AG10803 (cell line): Measurements from ENCODE around the gene KLRC2.
"Not testable (repeated sequence)": the region's sequence is repeated elsewhere in the genome, so short reads cannot be mapped to it uniquely, and the experiment has no call there.

Source experiments
- DNase-seq: peaks from one replicate; pipeline ENCODE4 v3.0.0; 2010; ENCODE audit warnings: low read depth
- H3K4me3 ChIP-seq: 2 replicates; pipeline ENCODE4 v1.5.1; 2011; ENCODE audit warnings: mild to moderate bottlenecking, low read length, control low read depth
- TF ChIP-seq, protein P1 (sequence below): conservative IDR thresholded peaks from 2 replicates; pipeline ENCODE4 v1.5.1; 2011; ENCODE audit warnings: mild to moderate bottlenecking, low read length, control low read depth, inconsistent platforms

KLRC2 gene

DNA sequence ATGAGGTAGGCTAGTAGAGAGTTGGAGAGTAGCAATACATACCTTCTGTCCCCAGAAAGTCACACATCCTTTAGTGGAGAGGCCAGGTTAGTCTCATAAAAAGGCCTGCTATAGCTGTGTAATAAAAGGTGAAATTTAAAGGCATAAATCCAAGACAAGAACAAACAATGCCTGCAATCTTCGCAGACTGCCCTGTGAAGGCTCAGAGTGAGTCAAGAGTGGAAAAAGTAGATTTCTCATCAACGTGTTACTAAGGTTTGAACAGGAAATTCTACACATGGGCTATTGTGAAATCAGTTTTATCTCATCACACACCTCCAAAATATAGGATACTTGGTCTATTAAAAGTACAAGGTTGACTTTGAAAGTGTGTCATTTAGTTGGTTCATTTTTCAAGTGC, 17.3 kb upstream of the KLRC2 start, which contains the start of gene KLRC1:
KLRC1 (minus strand) TSS at position 222 of the 400 bp plus-strand sequence. CDS start 2,221 bp downstream, outside the sequence.
- TF ChIP-seq, protein P1, sequence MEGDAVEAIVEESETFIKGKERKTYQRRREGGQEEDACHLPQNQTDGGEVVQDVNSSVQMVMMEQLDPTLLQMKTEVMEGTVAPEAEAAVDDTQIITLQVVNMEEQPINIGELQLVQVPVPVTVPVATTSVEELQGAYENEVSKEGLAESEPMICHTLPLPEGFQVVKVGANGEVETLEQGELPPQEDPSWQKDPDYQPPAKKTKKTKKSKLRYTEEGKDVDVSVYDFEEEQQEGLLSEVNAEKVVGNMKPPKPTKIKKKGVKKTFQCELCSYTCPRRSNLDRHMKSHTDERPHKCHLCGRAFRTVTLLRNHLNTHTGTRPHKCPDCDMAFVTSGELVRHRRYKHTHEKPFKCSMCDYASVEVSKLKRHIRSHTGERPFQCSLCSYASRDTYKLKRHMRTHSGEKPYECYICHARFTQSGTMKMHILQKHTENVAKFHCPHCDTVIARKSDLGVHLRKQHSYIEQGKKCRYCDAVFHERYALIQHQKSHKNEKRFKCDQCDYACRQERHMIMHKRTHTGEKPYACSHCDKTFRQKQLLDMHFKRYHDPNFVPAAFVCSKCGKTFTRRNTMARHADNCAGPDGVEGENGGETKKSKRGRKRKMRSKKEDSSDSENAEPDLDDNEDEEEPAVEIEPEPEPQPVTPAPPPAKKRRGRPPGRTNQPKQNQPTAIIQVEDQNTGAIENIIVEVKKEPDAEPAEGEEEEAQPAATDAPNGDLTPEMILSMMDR: no peak
- no peak within 1 kb of the TSS for H3K4me3 ChIP-seq
- no peak for DNase-seq

DNA sequence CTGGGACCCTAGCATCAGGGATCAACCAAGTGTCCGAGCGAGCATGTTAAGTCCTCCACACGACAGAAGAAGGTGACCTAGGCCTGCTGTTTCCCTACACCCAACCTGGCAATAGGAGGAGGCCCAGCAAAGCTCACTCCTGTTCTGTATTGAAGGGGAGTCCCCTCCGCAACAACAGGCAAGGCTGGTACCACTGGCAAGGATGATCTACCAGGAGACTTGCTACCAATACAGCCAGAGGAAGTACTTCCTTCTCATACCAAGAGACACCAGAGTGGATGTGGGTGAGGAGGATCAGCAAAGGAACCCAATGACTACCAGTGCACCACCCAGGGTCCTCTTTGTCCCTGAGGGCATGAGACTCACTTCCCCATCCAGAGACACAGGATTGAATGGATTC, 12.4 kb upstream of the KLRC2 start:
- no peak for DNase-seq
- TF ChIP-seq, protein P1: no peak
- no peak overlapping the region for H3K4me3 ChIP-seq

DNA sequence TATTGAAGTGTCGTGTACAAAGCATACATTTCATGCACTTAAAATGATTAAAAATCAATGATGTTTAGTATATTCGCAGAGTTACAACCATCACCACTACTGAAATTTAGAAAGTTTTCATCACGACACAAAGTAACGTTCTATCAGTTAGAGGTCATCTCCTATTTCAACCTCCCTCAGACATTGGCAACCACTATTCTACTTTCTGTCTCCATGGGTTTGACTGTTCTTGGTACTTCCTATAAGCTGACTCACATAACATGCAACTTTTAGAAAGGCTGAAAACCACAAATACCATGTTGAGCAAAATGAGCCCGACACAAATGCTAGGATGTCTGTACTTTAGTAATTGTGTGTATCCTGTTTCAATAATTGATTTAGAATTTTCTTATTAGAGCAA, 10.2 kb upstream of the KLRC2 start:
- DNase-seq, H3K4me3 ChIP-seq: not testable (repeated sequence)

DNA sequence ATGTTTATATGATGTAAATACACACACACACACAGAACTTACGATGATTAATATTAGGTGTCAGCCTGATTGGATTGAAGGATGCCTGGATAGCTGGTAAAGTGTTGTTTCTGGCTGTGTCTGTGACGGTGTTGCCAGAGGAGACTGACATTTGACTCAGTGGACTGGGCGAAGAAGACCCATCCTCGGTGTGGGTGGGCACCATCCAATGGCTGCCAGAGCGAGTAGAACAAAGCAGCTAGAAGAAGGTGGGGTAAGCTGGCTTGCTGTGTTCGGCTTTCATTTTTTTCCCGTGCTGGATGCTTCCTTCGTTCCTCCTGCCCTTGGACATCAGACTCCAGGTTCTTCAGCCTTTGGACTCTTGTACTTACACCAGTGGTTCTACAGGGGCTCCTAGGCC, 5.3 kb upstream of the KLRC2 start:
- not testable (repeated sequence) for H3K4me3 ChIP-seq, DNase-seq

DNA sequence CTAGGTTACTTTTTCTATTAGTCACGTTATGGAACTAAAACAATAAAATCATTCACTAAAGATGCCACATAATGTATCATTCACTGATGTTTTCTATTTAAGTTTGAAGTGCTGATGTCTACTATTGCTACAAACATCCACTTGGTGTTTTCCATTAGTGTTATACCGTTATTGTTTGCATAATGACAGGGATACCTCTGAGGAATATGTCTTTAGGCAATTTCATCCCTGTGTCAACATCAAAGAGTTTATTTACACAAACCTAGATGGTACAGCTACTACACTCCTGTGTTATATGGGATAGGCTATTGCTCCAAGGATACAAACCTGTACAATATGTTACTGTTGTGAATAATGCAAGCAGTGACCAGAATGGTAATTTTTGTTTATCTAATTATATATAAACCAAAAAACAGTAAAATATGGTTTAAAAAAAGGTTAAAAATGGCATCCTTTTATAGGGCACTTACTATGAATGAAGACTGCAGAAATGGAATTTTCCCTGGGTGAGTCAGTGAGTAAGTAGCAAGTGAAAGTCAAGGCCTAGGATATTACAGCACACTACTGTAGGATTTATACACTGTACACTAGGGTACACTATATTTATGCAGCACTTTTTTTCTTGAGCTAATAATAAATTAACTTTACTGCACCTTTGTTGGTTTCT, 3.9 kb upstream of the KLRC2 start:
- DNase-seq, H3K4me3 ChIP-seq: not testable (repeated sequence)

DNA sequence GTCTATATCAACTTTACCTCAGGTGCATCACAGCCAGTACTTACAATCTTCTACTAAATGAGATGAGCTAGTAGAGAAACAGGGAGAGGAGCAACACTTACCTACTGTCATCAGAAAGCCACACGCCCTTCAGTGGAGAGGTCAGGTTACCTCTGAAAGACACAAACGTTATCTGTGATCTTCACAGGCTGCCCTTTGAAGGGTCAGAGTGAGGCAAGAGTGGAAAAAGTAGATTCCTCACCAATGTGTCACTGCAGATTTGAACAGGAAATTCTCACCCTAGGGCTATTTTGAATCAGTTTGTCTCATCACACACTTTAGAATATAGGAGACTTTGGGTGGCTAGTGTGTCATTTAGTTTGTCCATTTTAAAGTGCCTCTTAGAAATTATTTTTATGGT, 1.8 kb upstream of the KLRC2 start:
- DNase-seq, H3K4me3 ChIP-seq: not testable (repeated sequence)

DNA sequence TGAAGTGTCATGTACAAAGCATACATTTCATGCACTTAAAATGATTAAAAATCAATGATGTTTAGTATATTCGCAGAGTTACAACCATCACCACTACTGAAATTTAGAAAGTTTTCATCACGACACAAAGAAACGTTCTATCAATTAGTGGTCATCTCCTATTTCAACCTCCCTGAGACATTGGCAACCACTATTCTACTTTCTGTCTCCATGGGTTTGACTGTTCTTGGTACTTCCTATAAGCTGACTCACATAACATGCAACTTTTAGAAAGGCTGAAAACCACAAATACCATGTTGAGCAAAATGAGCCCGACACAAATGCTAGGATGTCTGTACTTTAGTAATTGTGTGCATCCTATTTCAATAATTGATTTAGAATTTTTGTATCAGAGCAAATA, 5.2 kb downstream of the KLRC2 start:
- not testable (repeated sequence) for H3K4me3 ChIP-seq
- peak; percentile 7 for DNase-seq

DNA sequence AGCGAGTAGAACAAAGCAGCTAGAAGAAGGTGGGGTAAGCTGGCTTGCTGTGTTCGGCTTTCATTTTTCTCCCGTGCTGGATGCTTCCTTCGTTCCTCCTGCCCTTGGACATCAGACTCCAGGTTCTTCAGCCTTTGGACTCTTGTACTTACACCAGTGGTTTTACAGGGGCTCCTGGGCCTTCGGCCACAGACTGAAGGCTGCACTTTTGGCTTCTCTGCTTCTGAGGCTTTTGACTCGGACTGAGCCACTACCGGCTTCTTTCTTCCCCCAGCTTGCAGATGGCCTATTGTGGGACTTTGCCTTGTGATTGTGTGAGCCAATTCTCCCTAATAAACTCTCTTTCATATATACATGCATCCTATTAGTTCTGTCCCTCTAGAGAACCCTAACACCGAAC, 9.9 kb downstream of the KLRC2 start:
- not testable (repeated sequence) for DNase-seq, H3K4me3 ChIP-seq

DNA sequence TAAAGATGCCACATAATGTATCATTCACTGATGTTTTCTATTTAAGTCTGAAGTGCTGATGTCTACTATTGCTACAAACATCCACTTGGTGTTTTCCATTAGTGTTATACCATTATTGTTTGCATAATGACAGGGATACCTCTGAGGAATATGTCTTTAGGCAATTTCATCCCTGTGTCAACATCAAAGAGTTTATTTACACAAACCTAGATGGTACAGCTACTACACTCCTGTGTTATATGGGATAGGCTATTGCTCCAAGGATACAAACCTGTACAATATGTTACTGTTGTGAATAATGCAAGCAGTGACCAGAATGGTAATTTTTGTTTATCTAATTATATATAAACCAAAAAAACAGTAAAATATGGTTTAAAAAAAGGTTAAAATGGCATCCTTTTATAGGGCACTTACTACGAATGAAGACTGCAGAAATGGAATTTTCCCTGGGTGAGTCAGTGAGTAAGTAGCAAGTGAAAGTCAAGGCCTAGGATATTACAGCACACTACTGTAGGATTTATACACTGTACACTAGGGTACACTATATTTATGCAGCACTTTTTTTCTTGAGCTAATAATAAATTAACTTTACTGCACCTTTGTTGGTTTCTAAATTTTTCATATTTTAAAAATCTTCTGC, 11.4 kb downstream of the KLRC2 start:
- not testable (repeated sequence) for DNase-seq, H3K4me3 ChIP-seq

DNA sequence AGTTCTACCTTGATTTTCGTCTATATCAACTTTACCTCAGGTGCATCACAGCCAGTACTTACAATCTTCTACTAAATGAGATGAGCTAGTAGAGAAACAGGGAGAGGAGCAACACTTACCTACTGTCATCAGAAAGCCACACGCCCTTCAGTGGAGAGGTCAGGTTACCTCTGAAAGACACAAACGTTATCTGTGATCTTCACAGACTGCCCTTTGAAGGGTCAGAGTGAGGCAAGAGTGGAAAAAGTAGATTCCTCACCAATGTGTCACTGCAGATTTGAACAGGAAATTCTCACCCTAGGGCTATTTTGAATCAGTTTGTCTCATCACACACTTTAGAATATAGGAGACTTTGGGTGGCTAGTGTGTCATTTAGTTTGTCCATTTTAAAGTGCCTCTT, 13.7 kb downstream of the KLRC2 start:
- not testable (repeated sequence) for DNase-seq, H3K4me3 ChIP-seq

DNA sequence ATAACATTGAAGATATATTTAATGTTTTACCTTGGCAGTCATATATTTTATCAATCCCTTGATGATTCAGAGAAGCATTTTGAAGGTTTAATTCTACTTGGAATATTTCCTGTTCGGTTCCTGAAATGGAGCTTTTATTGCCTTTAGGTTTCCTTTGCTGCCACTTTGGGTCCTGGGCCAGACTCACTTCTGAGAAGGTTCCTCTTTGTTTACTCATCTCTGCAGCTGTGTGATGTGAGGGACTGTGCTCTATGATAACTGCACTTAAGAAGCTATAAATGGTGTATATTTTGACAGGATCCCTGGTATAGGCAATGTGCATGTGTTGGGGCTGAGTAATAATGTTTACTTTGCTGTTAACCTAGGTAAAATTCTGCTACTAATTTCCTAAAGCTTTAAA, 15.5 kb downstream of the KLRC2 start, which contains the start of gene KLRC3:
KLRC3 (minus strand) TSS at position 262 of the 400 bp plus-strand sequence; CDS start at position 217, 45 bp downstream.
- H3K4me3 ChIP-seq, DNase-seq: not testable (repeated sequence)

DNA sequence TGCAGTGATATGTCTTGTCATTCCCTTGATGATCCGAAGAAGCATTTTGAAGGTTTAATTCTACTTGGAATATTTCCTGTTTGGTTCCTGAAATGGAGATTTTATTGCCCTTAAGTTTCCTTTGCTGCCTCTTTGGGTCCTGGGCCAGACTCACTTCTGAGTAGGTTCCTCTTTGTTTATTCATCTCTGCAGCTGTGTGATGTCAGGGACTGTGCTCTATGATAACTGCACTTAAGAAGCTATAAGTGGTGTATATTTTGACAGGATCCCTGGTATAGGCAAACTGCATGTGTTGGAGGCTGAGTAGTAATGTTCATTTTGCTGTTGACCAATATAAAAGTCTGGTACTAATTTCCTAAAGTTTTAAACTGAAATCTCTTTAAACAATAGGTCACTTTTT, 26.4 kb downstream of the KLRC2 start, which contains the start of gene KLRC4:
KLRC4 (minus strand) TSS at position 366 of the 400 bp plus-strand sequence; CDS start at position 184, 182 bp downstream.
- peak; percentile 1 for DNase-seq

More for the DNA sequence above, 26.4 kb downstream of the KLRC2 start, which contains the start of gene KLRC4:
- H3K4me3 ChIP-seq: no peak within 1 kb of the TSS
- TF ChIP-seq, protein P1: no peak
